Ovary (tissue), 9 donors: ENCODE results near the gene SLC7A9. TPM values are rescaled to one million over a fixed set of nuclear protein-coding genes. Genes with fewer than 3 reads are reported as not detected.

Experiments
- DNase-seq, 5 donors: peaks; one replicate each; pipeline ENCODE4 v3.0.0-alpha.2; 2019 to 2020
- H3K27ac ChIP-seq, 2 donors: fragments of 200-600 bp; one replicate each; pipeline versions ENCODE4 v1.5.1 to v1.8.0; 2019 to 2022
- H3K27me3 ChIP-seq: fragments of 200-600 bp; one replicate; pipeline ENCODE4 v1.8.0; 2022
- H3K36me3 ChIP-seq: fragments of 200-600 bp; sonication (generic); one replicate; pipeline ENCODE4 v1.5.1; 2019
- H3K4me1 ChIP-seq: one replicate; pipeline ENCODE4 v1.8.1; 2013; ENCODE audit warnings: mild to moderate bottlenecking, moderate library complexity; ENCODE audit not compliant: insufficient read depth
- H3K4me3 ChIP-seq: fragments of 200-600 bp; sonication (generic); one replicate; pipeline ENCODE4 v1.5.1; 2017
- H3K9me3 ChIP-seq, 2 donors: fragments of 200-600 bp in 1 of 2; sonication (generic) in 1 of 2; one replicate each; pipeline versions ENCODE4 v1.5.1 to v1.8.1; 2013 to 2019; ENCODE audit warnings: mild to moderate bottlenecking in 1 of 2, moderate library complexity in 1 of 2
- CTCF ChIP-seq, 3 donors: fragments of 450-650 bp in 2 of 3; fragments of 200-600 bp in 1 of 3; IDR thresholded peaks; one replicate each; pipeline versions ENCODE4 v1.5.1 to v1.8.0; 2016 to 2022; ENCODE audit warnings: antibody characterized with exemption in 3 of 3, mild to moderate bottlenecking in 1 of 3
- EP300 ChIP-seq: sonication (generic); formaldehyde crosslinking; IDR thresholded peaks from one replicate; pipeline ENCODE4 v1.6.1; 2017; ENCODE audit warnings: antibody characterized with exemption
- POLR2A ChIP-seq: fragments of 450-650 bp; IDR thresholded peaks from one replicate; pipeline ENCODE4 v1.6.1; 2017; ENCODE audit warnings: antibody characterized with exemption, mild to moderate bottlenecking, moderate library complexity
- WGBS, 3 donors: extraction: QIAGEN DNeasy Blood & Tissue Kit in 1 of 3; methylation state at CpG; one replicate each; pipeline versions ENCODE4 v1.1.5 to v1.1.7; 2013 to 2017; 5-methylcytosine and 5-hydroxymethylcytosine counted together
- intact Hi-C, 4 donors: fragments of 100-400 bp; cut with DNase I; formaldehyde crosslinking; loops; one replicate each; pipeline versions ENCODE4 v1.11.0 to v1.15.1; 2022 to 2023
- polyA plus RNA-seq, 2 donors: library from polyadenylated mRNA; stranded (reverse); fragments of 200-250 nt in 1 of 2; fragments of 350-450 nt in 1 of 2; fragmentation: Illumina TruSeq in 1 of 2; extraction: RNeasy Lipid Tissue Mini Kit (QIAGEN cat#74804) in 1 of 2; gene quantifications; one replicate each; pipeline ENCODE4 v1.2.3, GENCODE V29; 2013 to 2014
- total RNA-seq, 7 donors: library from RNA; depleted of rRNA in 2 of 7; stranded (reverse); fragments of >200 nt in 2 of 7; fragmentation: NEBNext Ultra II Directional in 3 of 7; extraction: Animal tissue kit (Norgen Biotek cat#: 25700) in 3 of 7; gene quantifications; one replicate each; pipeline versions ENCODE4 v1.1.0 to v1.2.4, GENCODE V29; 2016 to 2023
- donor health status: DM: no; HTN: no; CAD: no; lungs with moderate emphysema.
- donor health status: DM: no; HTN: no; CAD: no.
- donor health status: Bipolar disorder and iron deficiency.
- donor health status: DM: yes; HTN: yes; CAD: no.
- donor health status: DM: no; HTN: no; CAD: no.
- donor health status: DM: yes; HTN: yes; CAD: no.

The SLC7A9 gene
- total and polyA plus RNA-seq, 9 donors = 0.23 to 0.95 (median 0.64) TPM

GRCh38 chr19:32863841-32864240 is 5.7 kb downstream of the SLC7A9 start:
- WGBS, 3 donors = 86 to 91% (median 88%) methylated on average over 13 of the region's 13 CpGs
- Histone ChIP-seq H3K27ac (no peak overlapping the region), H3K9me3 (no peaks in the 10 kb centered on the region), H3K4me3 (no peak overlapping the region), H3K4me1 (no peaks in the 10 kb centered on the region), H3K27me3 (no peaks in the 10 kb centered on the region), H3K36me3 (no peaks in the 10 kb centered on the region)
- intact Hi-C loops = no loop called here
- DNase-seq = no peak
- TF ChIP-seq CTCF (IDR thresholded peaks at IDR 0.05) (no peak), EP300 (no peak), POLR2A (no peak)

GRCh38 chr19:32863301-32863700 is 6.3 kb downstream of the SLC7A9 start:
- no peaks in the 10 kb centered on the region for H3K4me1 ChIP-seq
- no peaks in the 10 kb centered on the region for H3K27me3 ChIP-seq
- TF ChIP-seq CTCF (IDR thresholded peaks at IDR 0.05) (no peak), EP300 (no peak), POLR2A (no peak)
- H3K27ac ChIP-seq = no peak overlapping the region
- no peaks in the 10 kb centered on the region for H3K9me3 ChIP-seq
- H3K4me3 ChIP-seq = no peak overlapping the region
- intact Hi-C loops = no loop called here
- WGBS, 3 donors = 89 to 94% (median 90%) methylated on average over 8 of the region's 8 CpGs
- no peaks in the 10 kb centered on the region for H3K36me3 ChIP-seq
- no peak for DNase-seq

- Histone ChIP-seq H3K4me3 (no peak overlapping the region), H3K27ac (no peak overlapping the region), H3K36me3 (no peaks in the 10 kb centered on the region), H3K4me1 (no peaks in the 10 kb centered on the region), H3K27me3 (no peaks in the 10 kb centered on the region), H3K9me3 (no peaks in the 10 kb centered on the region)
- whole genome bisulfite sequencing, 3 donors = 95 to 96% (median 96%) methylated on average over 14 of the region's 14 CpGs
- TF ChIP-seq POLR2A (no peak), EP300 (no peak), CTCF (IDR thresholded peaks at IDR 0.05) (no peak)
- intact Hi-C loops = no loop called here
- DNase-seq = no peak
Measured at GRCh38 chr19:32862741-32863140, 6.8 kb downstream of the SLC7A9 start.

GRCh38 chr19:32862173-32862572 is 7.4 kb downstream of the SLC7A9 start:
- Histone ChIP-seq H3K4me3 (no peak overlapping the region), H3K27ac (no peak overlapping the region), H3K36me3 (no peaks in the 10 kb centered on the region), H3K4me1 (no peaks in the 10 kb centered on the region), H3K9me3 (no peaks in the 10 kb centered on the region), H3K27me3 (no peaks in the 10 kb centered on the region)
- WGBS, 3 donors = 87 to 93% (median 93%) methylated on average over 19 of the region's 19 CpGs
- no peak for DNase-seq
- TF ChIP-seq EP300 (no peak), CTCF (IDR thresholded peaks at IDR 0.05) (no peak), POLR2A (no peak)
- intact Hi-C loops = no loop called here

- no peak for DNase-seq
- no peaks in the 10 kb centered on the region for H3K4me1 ChIP-seq
- no peaks in the 10 kb centered on the region for H3K27me3 ChIP-seq
- intact Hi-C loops = no loop called here
- TF ChIP-seq CTCF (IDR thresholded peaks at IDR 0.05) = no peak
- H3K36me3 ChIP-seq = no peaks in the 10 kb centered on the region
- no peak overlapping the region for H3K27ac ChIP-seq
- H3K4me3 ChIP-seq = no peak overlapping the region
- 91 to 97% (median 92%) methylated on average over 3 of the region's 3 CpGs for WGBS, 3 donors
- H3K9me3 ChIP-seq = no peaks in the 10 kb centered on the region
Measured at GRCh38 chr19:32861596-32861995, 8.0 kb downstream of the SLC7A9 start.
